ENCODE measurements around the gene CHI3L1. TPM values are rescaled to one million over a fixed set of nuclear protein-coding genes. Genes with fewer than 3 reads are reported as not detected.

Gene CHI3L1
- total and polyA plus RNA-seq, 9 donors, result 4.0 to 70.5 (median 6.8) TPM; not detected in 1

- 91 to 100% (median 100%) methylated on average over 2 of the region's 2 CpGs for WGBS, 3 donors
- Histone ChIP-seq H3K4me1 (ENCODE audit: insufficient read depth) (no peaks in the 10 kb centered on the region), H3K36me3 (no peaks in the 10 kb centered on the region), H3K9me3 (no peaks in the 10 kb centered on the region), H3K4me3 (no peak overlapping the region), H3K27ac (no peak overlapping the region), H3K27me3 (no peaks in the 10 kb centered on the region)
- DNase-seq, result no peak
- intact Hi-C loops (cut with DNase I), result no loop called here
- TF ChIP-seq POLR2A (IDR thresholded peaks at IDR 0.05), result no peak
- TF ChIP-seq CTCF (IDR thresholded peaks at IDR 0.05), result no peak
- no peak for TF ChIP-seq EP300 (IDR thresholded peaks at IDR 0.05)
Measured at GRCh38 chr1:203146042-203146369, 40.5 kb downstream of the CHI3L1 start.

- WGBS, 3 donors, result 89 to 92% (median 89%) methylated on average over 13 of the region's 13 CpGs
- DNase-seq, result no peak
- Histone ChIP-seq H3K9me3 (no peaks in the 10 kb centered on the region), H3K27ac (no peak overlapping the region), H3K4me1 (ENCODE audit: insufficient read depth) (no peaks in the 10 kb centered on the region), H3K4me3 (no peak overlapping the region), H3K36me3 (no peaks in the 10 kb centered on the region), H3K27me3 (no peaks in the 10 kb centered on the region)
- TF ChIP-seq EP300 (IDR thresholded peaks at IDR 0.05) (no peak), CTCF (IDR thresholded peaks at IDR 0.05) (no peak), POLR2A (IDR thresholded peaks at IDR 0.05) (no peak)
- intact Hi-C loops (cut with DNase I), result no loop called here
Measured at GRCh38 chr1:203145321-203146041, 41.0 kb downstream of the CHI3L1 start.

GRCh38 chr1:203144661-203145060 lies 41.8 kb downstream of the CHI3L1 start:
- WGBS, 3 donors, result 29 to 37% (median 33%) methylated on average over 6 of the region's 6 CpGs
- Histone ChIP-seq H3K4me3 (no peak overlapping the region), H3K9me3 (no peaks in the 10 kb centered on the region), H3K36me3 (no peaks in the 10 kb centered on the region), H3K27ac (no peak overlapping the region), H3K27me3 (no peaks in the 10 kb centered on the region), H3K4me1 (ENCODE audit: insufficient read depth) (no peaks in the 10 kb centered on the region)
- intact Hi-C loops (cut with DNase I), result no loop called here
- DNase-seq, result no peak
- no peak for TF ChIP-seq POLR2A (IDR thresholded peaks at IDR 0.05)
- no peak for TF ChIP-seq CTCF (IDR thresholded peaks at IDR 0.05)
- no peak for TF ChIP-seq EP300 (IDR thresholded peaks at IDR 0.05)

- H3K36me3 ChIP-seq, result no peaks in the 10 kb centered on the region
- WGBS, 3 donors, result 74 to 78% (median 77%) methylated on average over 11 of the region's 11 CpGs
- intact Hi-C loops (cut with DNase I), result no loop called here
- H3K27ac ChIP-seq, result no peak overlapping the region
- no peaks in the 10 kb centered on the region for H3K27me3 ChIP-seq
- H3K9me3 ChIP-seq, result no peaks in the 10 kb centered on the region
- TF ChIP-seq POLR2A (IDR thresholded peaks at IDR 0.05) (no peak), EP300 (IDR thresholded peaks at IDR 0.05) (no peak), CTCF (IDR thresholded peaks at IDR 0.05) (no peak)
- H3K4me3 ChIP-seq, result no peak overlapping the region
- H3K4me1 ChIP-seq (ENCODE audit: insufficient read depth), result no peaks in the 10 kb centered on the region
- DNase-seq, result no peak
Measured at GRCh38 chr1:203143641-203144040, 42.9 kb downstream of the CHI3L1 start.

Data from ovary (tissue), 9 donors.